GM12892 (cell line): ENCODE data around the gene SSR1.

Experiments used
- POLR2A ChIP-seq: IDR thresholded peaks from 2 replicates; pipeline ENCODE4 v1.6.1; 2011; ENCODE audit warnings: low read depth, low read length, control low read depth
- POLR2AphosphoS5 ChIP-seq: IDR thresholded peaks from 2 replicates; pipeline ENCODE4 v1.6.1; 2011; ENCODE audit warnings: low read depth, low read length, control low read depth

DNA sequence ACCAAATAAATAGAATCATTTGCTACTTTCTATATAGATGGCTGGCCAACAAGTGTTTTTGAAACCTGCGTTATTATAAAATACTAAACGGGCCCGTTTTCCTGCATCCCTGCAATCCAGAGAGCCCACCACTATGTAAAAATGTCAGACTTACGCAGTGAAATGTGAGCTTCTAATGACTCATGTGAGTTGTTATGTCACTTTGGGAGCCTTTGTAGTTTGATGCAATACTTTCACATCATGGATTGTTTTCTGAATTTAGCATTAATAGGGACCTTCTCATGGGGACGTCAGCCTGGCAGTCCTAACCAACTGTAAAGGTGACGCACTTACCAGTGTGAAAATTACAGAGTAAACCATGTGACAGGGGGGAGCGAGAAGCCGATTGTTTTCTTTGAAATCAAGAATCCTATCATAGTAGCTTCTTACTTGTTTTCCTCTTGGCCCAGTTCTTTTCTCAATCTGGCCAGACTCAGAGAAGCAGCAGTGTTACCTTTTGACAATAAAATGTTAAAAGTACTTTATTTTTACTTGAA lies 75.3 kb downstream of the SSR1 start:
- TF ChIP-seq POLR2AphosphoS5 (no peak), POLR2A (no peak)
